Hypothalamus (tissue), 51 donors: ENCODE measurements around the gene ROR2.

Experiments
- DNase-seq, 51 donors: peaks; one replicate each; lab custom pipeline; 2025; lab: John Stamatoyannopoulos, UW

Gene ROR2

GRCh38 chr9:91729558-91729842 lies 220.5 kb downstream of the ROR2 start:
- DNase-seq: no peak

GRCh38 chr9:91727972-91728371 lies 222.1 kb downstream of the ROR2 start:
- DNase-seq: no peak

- peak in 2 of 51 donors; percentile 2 to 9 for DNase-seq
Measured at GRCh38 chr9:91727316-91727861, 222.6 kb downstream of the ROR2 start.

- DNase-seq: no peak
Measured at GRCh38 chr9:91726406-91727100, 223.5 kb downstream of the ROR2 start.

GRCh38 chr9:91725651-91726050 lies 224.4 kb downstream of the ROR2 start:
- DNase-seq: no peak

GRCh38 chr9:91724609-91725505 lies 225.2 kb downstream of the ROR2 start:
- DNase-seq: no peak

- no peak for DNase-seq
Measured at GRCh38 chr9:91724068-91724440, 226.0 kb downstream of the ROR2 start.

- no peak for DNase-seq
Measured at GRCh38 chr9:91723420-91724067, 226.5 kb downstream of the ROR2 start.

- no peak for DNase-seq
Measured at GRCh38 chr9:91720751-91721705, 229.0 kb downstream of the ROR2 start.

- DNase-seq: no peak
Measured at GRCh38 chr9:91720313-91720712, 229.7 kb downstream of the ROR2 start.

GRCh38 chr9:91718071-91718470 lies 232.0 kb downstream of the ROR2 start:
- DNase-seq: no peak

GRCh38 chr9:91716815-91717214 lies 233.2 kb downstream of the ROR2 start:
- DNase-seq: no peak

- no peak for DNase-seq
Measured at GRCh38 chr9:91716239-91716638, 233.8 kb downstream of the ROR2 start.

- no peak for DNase-seq
Measured at GRCh38 chr9:91714874-91715615, 235.0 kb downstream of the ROR2 start.

- DNase-seq: peak in 19 of 51 donors; percentile 7 to 50 (median 23)
Measured at GRCh38 chr9:91714020-91714806, 235.8 kb downstream of the ROR2 start.

- DNase-seq: no peak
Measured at GRCh38 chr9:91712811-91713210, 237.2 kb downstream of the ROR2 start.

GRCh38 chr9:91711755-91712601 lies 238.1 kb downstream of the ROR2 start:
- peak in 15 of 51 donors; percentile 3 to 31 (median 11) for DNase-seq

- no peak for DNase-seq
Measured at GRCh38 chr9:91710158-91710557, 239.9 kb downstream of the ROR2 start.
